HepG2 (cell line): ENCODE results near the gene JOSD1. TPM values are rescaled to one million over a fixed set of nuclear protein-coding genes. Genes with fewer than 3 reads are reported as not detected.

Experiments used
- ATAD3A ChIP-seq: sonication (generic); formaldehyde crosslinking; IDR thresholded peaks from 2 replicates; pipeline ENCODE4 v1.4.0; 2020; ENCODE audit warnings: missing genetic modification reagents
- BRCA1 ChIP-seq: sonication (generic); formaldehyde crosslinking; IDR thresholded peaks from 2 replicates; pipeline ENCODE4 v1.4.0; 2020; ENCODE audit warnings: missing genetic modification reagents
- ELF3 ChIP-seq: IDR thresholded peaks from 2 replicates; pipeline ENCODE4 v1.6.1; 2016; ENCODE audit warnings: missing genetic modification reagents, missing compliant biosample characterization
- FOXJ3 ChIP-seq: sonication (generic); formaldehyde crosslinking; IDR thresholded peaks from 2 replicates; pipeline ENCODE4 v1.4.0; 2020; ENCODE audit warnings: missing genetic modification reagents, mild to moderate bottlenecking, borderline replicate concordance
- IKZF4 ChIP-seq: sonication (generic); formaldehyde crosslinking; IDR thresholded peaks from 2 replicates; pipeline ENCODE4 v1.5.1; 2020; ENCODE audit warnings: borderline replicate concordance, mild to moderate bottlenecking, low read depth, missing genetic modification reagents; ENCODE audit errors: not compliant biosample characterization
- KAT8 ChIP-seq: IDR thresholded peaks from 2 replicates; pipeline ENCODE4 v1.6.1; 2016; ENCODE audit warnings: missing genetic modification reagents, missing compliant biosample characterization
- KDM5B ChIP-seq: sonication (generic); formaldehyde crosslinking; IDR thresholded peaks from 2 replicates; pipeline ENCODE4 v1.4.0; 2020; ENCODE audit warnings: missing genetic modification reagents, mild to moderate bottlenecking, borderline replicate concordance
- KLF16 ChIP-seq, 2 experiments: sonication (generic) in 1 of 2; formaldehyde crosslinking in 1 of 2; IDR thresholded peaks; 2 replicates each; pipeline versions ENCODE4 v1.6.1 to v1.8.0; 2016 to 2023; ENCODE audit warnings: missing genetic modification reagents in 2 of 2, missing compliant biosample characterization in 1 of 2
- KLF6 ChIP-seq: IDR thresholded peaks from 2 replicates; pipeline ENCODE4 v1.8.0; 2016; ENCODE audit warnings: missing biosample characterization, missing genetic modification reagents
- MAFG ChIP-seq: sonication (generic); formaldehyde crosslinking; IDR thresholded peaks from 2 replicates; pipeline ENCODE4 v1.5.1; 2020; ENCODE audit warnings: mild to moderate bottlenecking, missing genetic modification reagents
- NRL ChIP-seq: sonication (generic); formaldehyde crosslinking; IDR thresholded peaks from 2 replicates; pipeline ENCODE4 v1.5.0; 2020; ENCODE audit warnings: missing genetic modification reagents, mild to moderate bottlenecking, moderate library complexity, borderline replicate concordance
- RBM39 ChIP-seq: fragments of 200-400 bp; formaldehyde crosslinking; IDR thresholded peaks from one replicate; pipeline ENCODE4 v1.6.1; 2018; ENCODE audit warnings: antibody characterized with exemption, mild to moderate bottlenecking, low read depth, low read length; ENCODE audit not compliant: poor library complexity, severe bottlenecking
- SRF ChIP-seq: IDR thresholded peaks from 2 replicates; pipeline ENCODE4 v1.6.1; 2011; ENCODE audit warnings: mild to moderate bottlenecking, low read depth, low read length, moderate library complexity
- ZBTB20 ChIP-seq: sonication (generic); formaldehyde crosslinking; IDR thresholded peaks from 2 replicates; pipeline ENCODE4 v1.8.1; 2023; ENCODE audit warnings: missing genetic modification reagents, low read depth, mild to moderate bottlenecking, borderline replicate concordance
- ZNF292 ChIP-seq: sonication (generic); formaldehyde crosslinking; IDR thresholded peaks from 2 replicates; pipeline ENCODE4 v1.8.1; 2022; ENCODE audit warnings: mild to moderate bottlenecking, low read depth, missing genetic modification reagents, borderline replicate concordance
- ZNF326 ChIP-seq: sonication (generic); formaldehyde crosslinking; IDR thresholded peaks from 2 replicates; pipeline ENCODE4 v1.4.0; 2020; ENCODE audit warnings: missing genetic modification reagents, borderline replicate concordance
- ZNF343 ChIP-seq: sonication (generic); formaldehyde crosslinking; IDR thresholded peaks from 2 replicates; pipeline ENCODE4 v1.4.0; 2020; ENCODE audit warnings: mild to moderate bottlenecking, missing genetic modification reagents
- ZNF546 ChIP-seq: sonication (generic); formaldehyde crosslinking; conservative IDR thresholded peaks from 2 replicates; pipeline ENCODE4 v1.8.1; 2023; ENCODE audit warnings: mild to moderate bottlenecking, missing genetic modification reagents
- ZNF644 ChIP-seq: IDR thresholded peaks from 2 replicates; pipeline ENCODE4 v1.6.1; 2016; ENCODE audit warnings: low read depth
- ZNF761 ChIP-seq: sonication (generic); formaldehyde crosslinking; conservative IDR thresholded peaks from 2 replicates; pipeline ENCODE4 v1.4.0; 2020; ENCODE audit warnings: mild to moderate bottlenecking, missing genetic modification reagents
- ZNF839 ChIP-seq: sonication (generic); formaldehyde crosslinking; IDR thresholded peaks from 2 replicates; pipeline ENCODE4 v1.4.0; 2020; ENCODE audit warnings: missing genetic modification reagents, mild to moderate bottlenecking, borderline replicate concordance
- ZNF883 ChIP-seq: sonication (generic); formaldehyde crosslinking; IDR thresholded peaks from 2 replicates; pipeline ENCODE4 v1.5.1; 2020; ENCODE audit warnings: mild to moderate bottlenecking, missing genetic modification reagents; ENCODE audit errors: not compliant biosample characterization
- polyA plus RNA-seq, 8 experiments: library from polyadenylated mRNA; depleted of rRNA in 3 of 8; stranded (reverse) in 7 of 8; unstranded in 1 of 8; fragments of >200 nt; fragmentation: Illumina TruSeq in 4 of 8; extraction: Trizol in 4 of 8; gene quantifications; 2 replicates each; pipeline versions ENCODE4 v1.2.1 to v1.2.3, GENCODE V29; 2011 to 2016; ENCODE audit warnings: low read depth in 4 of 8, missing spikeins in 1 of 8, mixed read lengths in 1 of 8; ENCODE audit not compliant: insufficient read depth in 1 of 8
- total RNA-seq, 5 experiments: library from RNA; depleted of rRNA; stranded (reverse); fragments of >200 nt; fragmentation: Illumina TruSeq; extraction: Trizol; gene quantifications; 2 replicates each; pipeline ENCODE4 v1.2.3, GENCODE V29; 2016; ENCODE audit warnings: low read depth in 1 of 5
- TF ChIP-seq, protein P1 (sequence below): sonication (generic); formaldehyde crosslinking; IDR thresholded peaks from 2 replicates; pipeline ENCODE4 v1.8.0; 2022; ENCODE audit warnings: missing genetic modification reagents, low read depth, mild to moderate bottlenecking, borderline replicate concordance
- TF ChIP-seq, protein P2 (sequence below): sonication (generic); formaldehyde crosslinking; IDR thresholded peaks from 2 replicates; pipeline ENCODE4 v1.4.0; 2020; ENCODE audit warnings: mild to moderate bottlenecking, missing genetic modification reagents
- TF ChIP-seq, protein P3 (sequence below): sonication (generic); formaldehyde crosslinking; IDR thresholded peaks from 2 replicates; pipeline ENCODE4 v1.5.1; 2020; ENCODE audit warnings: missing genetic modification reagents, mild to moderate bottlenecking, borderline replicate concordance

Gene JOSD1
- total and polyA plus RNA-seq, 2 of the 13 experiments (the other 11 are each of a cell fraction or from before 2014, with no cell fraction given) = 31.7 to 38.4 TPM

DNA sequence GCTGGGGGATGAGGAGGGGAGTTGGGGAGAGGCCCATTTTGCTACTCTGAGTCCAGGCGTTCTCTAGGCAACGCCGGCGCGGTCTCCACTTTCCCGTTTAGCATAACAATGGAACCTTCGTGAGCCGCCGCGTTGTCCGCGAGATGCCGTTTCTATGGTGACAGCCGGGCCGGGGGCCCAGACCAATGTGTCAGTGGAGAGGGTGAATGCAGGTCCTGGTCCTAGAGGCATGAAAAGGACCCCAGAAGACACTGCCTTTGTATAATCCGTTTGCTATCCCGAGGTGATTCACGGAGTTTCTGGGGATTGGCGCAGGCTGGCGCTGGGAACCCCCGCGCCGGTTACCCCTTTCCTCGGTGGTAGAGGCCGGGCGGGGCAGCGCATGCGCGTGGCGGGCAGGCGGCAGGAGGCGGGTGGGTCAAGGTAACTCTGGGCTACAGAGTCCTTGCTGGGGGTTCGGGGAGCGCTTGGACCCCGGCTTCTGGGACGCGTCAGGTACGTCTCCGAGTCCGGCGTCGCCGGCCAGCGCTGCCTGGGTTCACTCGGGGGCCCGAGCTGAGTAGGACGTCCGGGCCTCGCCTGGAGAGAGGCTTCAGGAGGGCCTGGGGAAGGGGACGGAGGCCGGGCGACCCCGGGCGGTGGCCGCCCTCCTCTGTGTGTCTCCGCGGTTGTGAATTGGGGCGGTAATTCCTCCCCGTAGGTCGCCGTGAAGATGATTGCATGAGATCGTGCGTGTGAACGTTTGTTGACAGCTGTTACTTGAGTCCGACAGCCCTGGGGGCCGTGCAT, 44.3 kb downstream of the JOSD1 start, which contains the start of the genes CBY1 and FAM227A (continued):
- TF ChIP-seq, protein P1, sequence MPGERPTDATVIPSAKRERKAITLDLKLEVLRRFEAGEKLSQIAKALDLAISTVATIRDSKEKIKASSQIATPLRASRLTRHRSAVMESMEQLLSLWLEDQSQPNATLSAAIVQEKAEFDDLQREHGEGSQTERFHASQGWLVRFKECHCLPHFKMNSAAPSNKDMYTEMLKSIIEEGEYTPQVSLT (CRISPR knock-in tag) = no peak
- TF ChIP-seq NRL (CRISPR knock-in tag) = no peak
- TF ChIP-seq RBM39 = peak; percentile 68
- no peak for TF ChIP-seq SRF
- TF ChIP-seq IKZF4 (CRISPR knock-in tag) = peak; percentile 52
- TF ChIP-seq BRCA1 (CRISPR knock-in tag) = 0 out of 2 replicates have a peak, but pooled peaks have one; percentile 20
- TF ChIP-seq KLF16 (CRISPR knock-in tag; IDR thresholded peaks at IDR 0.05) = peak in 1 of 2 experiments; percentile 14; a peak in 1 of 4 replicates
- no peak for TF ChIP-seq KLF6 (CRISPR knock-in tag)
- TF ChIP-seq ZNF644 (CRISPR knock-in tag) = no peak
- TF ChIP-seq ZNF761 = no peak
- no peak; the same call in 1 of the 2 replicates for TF ChIP-seq ZNF292
- peak; percentile 78 for TF ChIP-seq ZBTB20 (CRISPR knock-in tag)
- TF ChIP-seq ZNF839 (CRISPR knock-in tag) = 0 out of 2 replicates have a peak, but pooled peaks have one; percentile 58
- TF ChIP-seq FOXJ3 (CRISPR knock-in tag) = no peak
- no peak for TF ChIP-seq MAFG
- TF ChIP-seq ZNF343 (CRISPR knock-in tag) = peak; percentile 54; the same call in 1 of the 2 replicates
- no peak; the same call in 1 of the 2 replicates for TF ChIP-seq KAT8 (CRISPR knock-in tag)
- TF ChIP-seq KDM5B (CRISPR knock-in tag) = no peak
- TF ChIP-seq, protein P2, sequence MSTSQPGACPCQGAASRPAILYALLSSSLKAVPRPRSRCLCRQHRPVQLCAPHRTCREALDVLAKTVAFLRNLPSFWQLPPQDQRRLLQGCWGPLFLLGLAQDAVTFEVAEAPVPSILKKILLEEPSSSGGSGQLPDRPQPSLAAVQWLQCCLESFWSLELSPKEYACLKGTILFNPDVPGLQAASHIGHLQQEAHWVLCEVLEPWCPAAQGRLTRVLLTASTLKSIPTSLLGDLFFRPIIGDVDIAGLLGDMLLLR (CRISPR knock-in tag) = no peak
- TF ChIP-seq ELF3 = no peak
- TF ChIP-seq ZNF326 (CRISPR knock-in tag) = no peak
- TF ChIP-seq, protein P3, sequence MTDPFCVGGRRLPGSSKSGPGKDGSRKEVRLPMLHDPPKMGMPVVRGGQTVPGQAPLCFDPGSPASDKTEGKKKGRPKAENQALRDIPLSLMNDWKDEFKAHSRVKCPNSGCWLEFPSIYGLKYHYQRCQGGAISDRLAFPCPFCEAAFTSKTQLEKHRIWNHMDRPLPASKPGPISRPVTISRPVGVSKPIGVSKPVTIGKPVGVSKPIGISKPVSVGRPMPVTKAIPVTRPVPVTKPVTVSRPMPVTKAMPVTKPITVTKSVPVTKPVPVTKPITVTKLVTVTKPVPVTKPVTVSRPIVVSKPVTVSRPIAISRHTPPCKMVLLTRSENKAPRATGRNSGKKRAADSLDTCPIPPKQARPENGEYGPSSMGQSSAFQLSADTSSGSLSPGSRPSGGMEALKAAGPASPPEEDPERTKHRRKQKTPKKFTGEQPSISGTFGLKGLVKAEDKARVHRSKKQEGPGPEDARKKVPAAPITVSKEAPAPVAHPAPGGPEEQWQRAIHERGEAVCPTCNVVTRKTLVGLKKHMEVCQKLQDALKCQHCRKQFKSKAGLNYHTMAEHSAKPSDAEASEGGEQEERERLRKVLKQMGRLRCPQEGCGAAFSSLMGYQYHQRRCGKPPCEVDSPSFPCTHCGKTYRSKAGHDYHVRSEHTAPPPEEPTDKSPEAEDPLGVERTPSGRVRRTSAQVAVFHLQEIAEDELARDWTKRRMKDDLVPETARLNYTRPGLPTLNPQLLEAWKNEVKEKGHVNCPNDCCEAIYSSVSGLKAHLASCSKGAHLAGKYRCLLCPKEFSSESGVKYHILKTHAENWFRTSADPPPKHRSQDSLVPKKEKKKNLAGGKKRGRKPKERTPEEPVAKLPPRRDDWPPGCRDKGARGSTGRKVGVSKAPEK (CRISPR knock-in tag) = no peak
- no peak for TF ChIP-seq ATAD3A
- TF ChIP-seq ZNF546 (CRISPR knock-in tag) = peak; percentile 67; the same call in 1 of the 2 replicates
- no peak for TF ChIP-seq ZNF883 (CRISPR knock-in tag)
